ENCODE results near the gene ADAMTS16.

ADAMTS16 gene

GRCh38 chr5:5188376-5189050 is 48.4 kb downstream of the ADAMTS16 start:
- DNase-seq (ENCODE audit: low read depth), result no peak

GRCh38 chr5:5189051-5189430 is 48.9 kb downstream of the ADAMTS16 start:
- DNase-seq (ENCODE audit: low read depth), result no peak

- no peak for DNase-seq (ENCODE audit: low read depth)
These were observed 51.8 kb downstream of the ADAMTS16 start for GRCh38 chr5:5191906-5192305.

- no peak for DNase-seq (ENCODE audit: low read depth)
These were observed 52.6 kb downstream of the ADAMTS16 start for GRCh38 chr5:5192681-5193080.

- DNase-seq (ENCODE audit: low read depth), result no peak
These were observed 55.2 kb downstream of the ADAMTS16 start for GRCh38 chr5:5195128-5195918.

GRCh38 chr5:5198135-5198534 is 58.0 kb downstream of the ADAMTS16 start:
- DNase-seq (ENCODE audit: low read depth), result no peak

- no peak for DNase-seq (ENCODE audit: low read depth)
These were observed 58.7 kb downstream of the ADAMTS16 start for GRCh38 chr5:5198815-5199214.

- DNase-seq (ENCODE audit: low read depth), result no peak
These were observed 59.4 kb downstream of the ADAMTS16 start for GRCh38 chr5:5199495-5199894.

GRCh38 chr5:5200133-5200532 is 60.0 kb downstream of the ADAMTS16 start:
- no peak for DNase-seq (ENCODE audit: low read depth)

GRCh38 chr5:5202321-5202720 is 62.2 kb downstream of the ADAMTS16 start:
- DNase-seq (ENCODE audit: low read depth), result no peak

- DNase-seq (ENCODE audit: low read depth), result no peak
These were observed 63.3 kb downstream of the ADAMTS16 start for GRCh38 chr5:5203451-5203850.

GRCh38 chr5:5207828-5208227 is 67.7 kb downstream of the ADAMTS16 start:
- no peak for DNase-seq (ENCODE audit: low read depth)

GRCh38 chr5:5209089-5209488 is 69.0 kb downstream of the ADAMTS16 start:
- DNase-seq (ENCODE audit: low read depth), result no peak

- no peak for DNase-seq (ENCODE audit: low read depth)
These were observed 69.6 kb downstream of the ADAMTS16 start for GRCh38 chr5:5209510-5210286.

- no peak for DNase-seq (ENCODE audit: low read depth)
These were observed 77.2 kb downstream of the ADAMTS16 start for GRCh38 chr5:5217371-5217770.

GRCh38 chr5:5218396-5218795 is 78.3 kb downstream of the ADAMTS16 start:
- DNase-seq (ENCODE audit: low read depth), result no peak

GRCh38 chr5:5219541-5219940 is 79.4 kb downstream of the ADAMTS16 start:
- no peak for DNase-seq (ENCODE audit: low read depth)

GRCh38 chr5:5220901-5221631 is 80.9 kb downstream of the ADAMTS16 start:
- DNase-seq (ENCODE audit: low read depth), result no peak

GRCh38 chr5:5221724-5222123 is 81.6 kb downstream of the ADAMTS16 start:
- DNase-seq (ENCODE audit: low read depth), result no peak

GRCh38 chr5:5231576-5231975 is 91.4 kb downstream of the ADAMTS16 start:
- DNase-seq (ENCODE audit: low read depth), result no peak

- no peak for DNase-seq (ENCODE audit: low read depth)
These were observed 94.8 kb downstream of the ADAMTS16 start for GRCh38 chr5:5234912-5235311.

GRCh38 chr5:5235685-5236084 is 95.6 kb downstream of the ADAMTS16 start:
- DNase-seq (ENCODE audit: low read depth), result no peak

Data from stimulated activated CD8-positive, alpha-beta memory T cell treated with anti-CD3 and anti-CD28 coated beads, Interleukin-4, amount 100 ng/mL, for 24 hours (primary cell).